Ammon's horn (tissue), 1 donor: ENCODE results near the gene PTGES3L.
"Not testable (repeated sequence)": the region's sequence is repeated elsewhere in the genome, so short reads cannot be mapped to it uniquely, and the experiment has no call there.

Experiments
- DNase-seq: peaks from one replicate; pipeline ENCODE4 v3.0.0-alpha.2; 2016; ENCODE audit warnings: low spot score

The PTGES3L gene

GRCh38 chr17:42980274-42980765 lies 440 bp upstream of the PTGES3L start, which contains the start of gene RUNDC1:
TSS of gene RUNDC1 (plus strand) at chr17:42980565. CDS start at chr17:42980577, 12 bp downstream.
- DNase-seq, result peak; percentile 95

DNA sequence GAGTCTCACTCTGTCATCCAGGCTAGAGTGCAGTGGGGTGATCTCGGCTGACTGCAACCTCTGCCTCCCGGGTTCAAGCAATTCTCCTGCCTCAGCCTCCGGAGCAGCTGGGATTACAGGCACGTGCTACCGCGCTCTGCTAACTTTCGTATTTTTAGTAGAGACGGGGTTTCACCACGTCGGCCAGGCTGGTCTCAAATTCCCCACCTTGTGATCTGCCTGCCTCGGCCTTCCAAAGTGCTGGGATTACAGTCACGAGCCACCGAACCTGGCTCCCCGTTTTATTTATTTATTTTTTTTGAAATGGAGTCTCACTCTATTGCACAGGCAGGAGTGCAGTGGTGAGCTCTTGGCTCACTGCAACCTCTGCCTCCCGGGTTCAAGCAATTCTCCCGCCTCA lies 4.2 kb downstream of the PTGES3L start:
- DNase-seq, result not testable (repeated sequence)

DNA sequence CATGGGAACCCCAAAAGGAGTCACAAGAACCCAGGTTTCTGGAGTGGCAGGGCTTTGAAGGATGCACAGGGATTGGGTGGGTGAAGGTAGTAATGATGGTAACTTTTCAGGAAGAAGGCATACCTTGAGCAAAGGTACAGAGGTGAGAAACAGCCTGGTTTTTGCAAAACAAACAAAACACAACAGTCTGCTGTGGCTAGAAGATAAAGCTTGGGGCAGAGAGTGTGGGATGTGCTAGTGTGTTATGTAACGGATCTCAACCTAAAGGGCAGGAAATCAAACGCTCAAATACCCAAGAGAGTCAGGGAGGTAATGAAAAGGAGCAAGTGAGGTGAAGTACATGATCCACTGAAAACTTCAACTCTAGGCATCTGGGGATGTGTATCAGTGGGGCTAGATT lies 4.6 kb downstream of the PTGES3L start:
- DNase-seq, result no peak

GRCh38 chr17:42973323-42973722 lies 6.6 kb downstream of the PTGES3L start:
- DNase-seq, result not testable (repeated sequence)

- DNase-seq, result no peak
Observed at GRCh38 chr17:42971589-42971988, 8.3 kb downstream of the PTGES3L start.

- DNase-seq, result no peak
Observed at GRCh38 chr17:42969001-42969581, 10.8 kb downstream of the PTGES3L start.

DNA sequence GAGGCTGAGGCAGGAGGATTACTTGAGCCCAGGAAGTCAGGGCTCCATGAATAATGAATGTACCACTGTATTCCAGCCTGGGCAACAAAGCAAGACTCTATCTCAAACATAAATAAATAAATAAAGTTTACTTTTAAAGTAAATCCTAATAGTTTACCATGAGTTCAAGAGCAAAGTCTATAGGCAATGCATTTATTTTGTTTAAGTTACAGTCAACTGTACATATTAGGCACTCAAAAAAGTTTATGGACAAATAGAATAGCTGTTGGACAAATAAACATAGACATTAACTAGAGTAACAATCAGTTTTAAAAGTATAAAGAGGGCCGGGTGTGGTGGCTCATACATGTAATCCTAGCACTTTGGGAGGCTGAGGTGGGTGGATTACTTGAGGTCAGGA lies 12.0 kb downstream of the PTGES3L start:
- DNase-seq, result no peak

- DNase-seq, result peak; percentile 95
Observed at GRCh38 chr17:42964161-42964932, 15.5 kb downstream of the PTGES3L start, which contains the start of gene AARSD1. TSS of gene AARSD1 (minus strand) at chr17:42964454. CDS start at chr17:42964440, 14 bp downstream.

GRCh38 chr17:42953669-42954068 lies 26.2 kb downstream of the PTGES3L start:
- DNase-seq, result no peak

DNA sequence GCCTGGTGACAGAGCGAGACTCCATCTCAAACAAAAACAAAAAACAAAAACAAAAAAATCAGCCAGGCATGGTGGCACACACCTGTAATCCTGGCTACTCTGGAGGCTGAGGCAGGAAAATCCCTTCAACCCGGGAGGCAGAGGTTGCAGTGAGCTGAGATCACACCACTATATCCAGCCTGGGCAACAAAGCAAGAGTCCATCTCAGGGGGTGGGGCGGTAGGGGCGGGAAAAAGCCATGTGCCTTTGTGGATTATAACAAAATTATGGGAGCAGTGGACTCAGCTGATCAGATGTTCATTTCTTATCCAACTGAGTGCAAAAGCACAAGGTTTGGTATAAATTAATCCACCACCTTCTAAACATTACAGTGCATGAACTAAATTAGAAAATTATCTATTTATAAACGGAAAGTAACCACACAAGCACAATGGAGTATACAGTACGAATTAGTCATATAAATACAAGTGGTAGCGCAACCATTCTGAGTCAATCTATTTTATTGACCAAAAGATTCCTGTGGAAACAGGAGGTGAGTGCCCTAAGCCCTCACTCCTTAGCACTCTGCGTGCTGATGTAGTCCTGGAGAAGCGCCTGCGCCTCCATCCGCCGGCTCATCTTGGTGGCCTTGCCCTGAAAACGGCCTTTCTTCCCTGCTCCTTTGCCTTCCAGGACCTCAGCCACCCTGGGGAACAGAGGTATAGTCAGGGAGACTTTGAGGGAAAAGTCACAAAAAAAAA lies 29.7 kb downstream of the PTGES3L start:
- no peak for DNase-seq

- no peak for DNase-seq
Observed at GRCh38 chr17:42946812-42947211, 33.1 kb downstream of the PTGES3L start.

- no peak for DNase-seq
Observed at GRCh38 chr17:42944211-42944610, 35.7 kb downstream of the PTGES3L start.

GRCh38 chr17:42937712-42938596 lies 41.9 kb downstream of the PTGES3L start:
- DNase-seq, result peak; percentile 71

GRCh38 chr17:42929497-42929844 lies 50.4 kb downstream of the PTGES3L start:
- DNase-seq, result no peak

DNA sequence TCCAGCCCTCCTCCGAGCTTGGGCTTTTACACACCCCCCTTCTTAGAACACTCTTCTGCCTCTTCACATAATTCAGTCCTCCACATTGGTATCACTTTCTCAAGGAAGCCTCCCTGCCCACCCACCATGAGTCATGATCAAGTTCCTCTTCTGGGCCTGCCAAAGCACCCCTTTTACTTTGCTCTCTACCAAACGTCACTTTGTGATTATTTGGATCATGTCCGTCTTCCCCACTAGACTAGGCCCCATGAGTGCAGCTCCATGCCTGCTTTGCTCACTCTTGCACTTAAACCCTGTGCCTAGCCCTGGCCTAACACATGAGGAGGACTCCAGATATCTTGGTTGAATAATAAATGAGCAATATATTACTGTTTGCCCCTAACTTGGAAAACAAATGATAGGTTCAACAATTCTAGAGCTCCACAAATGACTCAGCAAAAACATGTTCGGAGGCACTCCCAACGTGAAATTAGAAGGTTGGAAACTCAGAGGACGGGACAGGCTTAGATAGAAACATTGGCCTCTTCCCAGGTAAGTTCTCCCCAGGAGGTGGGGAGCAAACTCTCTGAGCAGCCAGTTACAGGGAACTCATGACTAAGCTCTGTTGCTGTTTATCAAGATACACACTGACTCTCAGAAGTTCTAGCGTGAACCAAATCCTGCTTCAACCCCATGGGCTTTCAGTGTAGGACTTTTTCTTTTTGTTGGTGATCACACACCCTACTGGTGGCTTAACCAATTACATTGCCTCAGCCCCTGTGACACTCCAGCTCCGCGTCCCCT lies 51.0 kb downstream of the PTGES3L start:
- peak; percentile 55 for DNase-seq

GRCh38 chr17:42924891-42925290 lies 55.0 kb downstream of the PTGES3L start:
- DNase-seq, result no peak

- DNase-seq, result not testable (repeated sequence)
Observed at GRCh38 chr17:42923472-42923871, 56.4 kb downstream of the PTGES3L start.

DNA sequence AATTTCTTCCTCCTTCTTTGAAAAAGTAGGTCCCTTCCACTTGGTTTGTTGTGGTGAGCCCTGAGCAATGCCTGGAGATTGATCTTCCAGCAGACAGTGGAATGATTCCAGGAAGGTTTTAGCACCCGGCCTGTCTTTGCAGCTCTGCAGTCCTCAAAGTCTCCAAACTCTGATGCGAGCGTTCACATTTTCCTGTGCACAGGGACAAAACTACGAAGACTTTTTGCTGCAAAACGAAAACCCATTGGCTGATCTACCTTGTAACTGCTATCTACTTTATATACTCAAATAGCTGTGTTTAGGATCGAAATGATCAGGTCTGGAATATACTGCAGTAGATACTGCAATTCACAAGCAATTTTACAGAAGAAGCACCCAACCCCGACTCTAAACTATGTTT lies 57.6 kb downstream of the PTGES3L start:
- DNase-seq, result no peak

- DNase-seq, result no peak
Observed at GRCh38 chr17:42920922-42921321, 59.0 kb downstream of the PTGES3L start.

GRCh38 chr17:42920106-42920900 lies 59.6 kb downstream of the PTGES3L start:
- no peak for DNase-seq
